GM12873 (cell line): ENCODE measurements around the gene SLC22A23.

Experiments used
- CTCF ChIP-seq: IDR thresholded peaks from 2 replicates; pipeline ENCODE4 v1.5.1; 2012; ENCODE audit warnings: low read depth, mild to moderate bottlenecking, moderate library complexity, low read length, control low read depth; ENCODE audit not compliant: insufficient read depth; ENCODE audit errors: missing control alignments

Gene SLC22A23

GRCh38 chr6:3415490-3415889 is 41.4 kb downstream of the SLC22A23 start:
- TF ChIP-seq CTCF: no peak

GRCh38 chr6:3415082-3415453 is 41.8 kb downstream of the SLC22A23 start:
- TF ChIP-seq CTCF: no peak

- no peak for TF ChIP-seq CTCF
These were observed 42.3 kb downstream of the SLC22A23 start for GRCh38 chr6:3414327-3415081.

GRCh38 chr6:3413592-3413991 is 43.3 kb downstream of the SLC22A23 start:
- TF ChIP-seq CTCF: no peak

GRCh38 chr6:3412779-3413500 is 43.9 kb downstream of the SLC22A23 start:
- TF ChIP-seq CTCF: no peak

GRCh38 chr6:3411967-3412778 is 44.7 kb downstream of the SLC22A23 start:
- TF ChIP-seq CTCF: no peak
